DOHH2 (cell line): ENCODE results near the gene NSD2.
A peak's percentile ranks its signal among the peaks of the same experiment; 100 is the strongest.

Source experiments
- H3F3A ChIP-seq: fragments of 200-600 bp; sonication (generic), shearing (Covaris generic); 2 replicates; pipeline ENCODE4 v1.6.0; 2016; ENCODE audit warnings: antibody characterized with exemption, mild to moderate bottlenecking; ENCODE audit not compliant: control insufficient read depth, insufficient read depth
- H3K27ac ChIP-seq: fragments of 200-600 bp; sonication (generic); 2 replicates; pipeline ENCODE4 v1.5.1; 2014; ENCODE audit warnings: low read depth, mild to moderate bottlenecking, low read length, moderate library complexity
- H3K27me3 ChIP-seq: fragments of 200-600 bp; sonication (generic); 2 replicates; pipeline ENCODE4 v1.6.1; 2014; ENCODE audit warnings: mild to moderate bottlenecking, low read length, mixed read lengths; ENCODE audit not compliant: control insufficient read depth
- H3K36me3 ChIP-seq: fragments of 200-600 bp; sonication (generic); 2 replicates; pipeline ENCODE4 v1.6.1; 2014; ENCODE audit warnings: mild to moderate bottlenecking, low read length, moderate library complexity, mixed read lengths; ENCODE audit not compliant: control insufficient read depth
- H3K4me1 ChIP-seq: fragments of 200-600 bp; sonication (generic); 2 replicates; pipeline ENCODE4 v1.6.1; 2014; ENCODE audit warnings: mild to moderate bottlenecking, low read length, mixed read lengths; ENCODE audit not compliant: control insufficient read depth
- H3K4me2 ChIP-seq: fragments of 200-600 bp; sonication (generic); 2 replicates; pipeline ENCODE4 v1.6.0; 2014; ENCODE audit warnings: mild to moderate bottlenecking, low read length, moderate library complexity
- H3K4me3 ChIP-seq: fragments of 200-600 bp; sonication (generic); 2 replicates; pipeline ENCODE4 v1.5.1; 2014; ENCODE audit warnings: mild to moderate bottlenecking, low read length, mixed read lengths
- H3K79me2 ChIP-seq: fragments of 200-600 bp; sonication (generic); 2 replicates; pipeline ENCODE4 v1.6.1; 2014; ENCODE audit warnings: mild to moderate bottlenecking, low read length, mixed read lengths; ENCODE audit not compliant: control insufficient read depth
- H3K9me2 ChIP-seq: fragments of 200-600 bp; sonication (generic); replicated peaks from 2 replicates; pipeline ENCODE4 v1.6.1; 2014; ENCODE audit warnings: mild to moderate bottlenecking, low read length, mixed read lengths; ENCODE audit not compliant: control insufficient read depth
- H3K9me3 ChIP-seq: fragments of 200-600 bp; sonication (generic); 2 replicates; pipeline ENCODE4 v1.6.1; 2014; ENCODE audit warnings: antibody characterized with exemption, low read length, mixed read lengths; ENCODE audit not compliant: control insufficient read depth, insufficient read depth
- H4K20me1 ChIP-seq: fragments of 200-600 bp; sonication (generic); 2 replicates; pipeline ENCODE4 v1.6.0; 2014; ENCODE audit warnings: low read depth, mild to moderate bottlenecking, antibody characterized with exemption, low read length, moderate library complexity; ENCODE audit not compliant: control insufficient read depth, insufficient read depth
- EZH2phosphoT487 ChIP-seq: fragments of 200-600 bp; sonication (generic); IDR thresholded peaks from 2 replicates; pipeline ENCODE4 v1.6.1; 2017; ENCODE audit warnings: borderline replicate concordance, mild to moderate bottlenecking, antibody characterized with exemption, low read length, moderate library complexity, mixed read lengths
- TF ChIP-seq, protein P1 (sequence below): fragments of 200-600 bp; sonication (generic); IDR thresholded peaks from one replicate; pipeline ENCODE4 v1.5.1; 2014; ENCODE audit warnings: antibody characterized with exemption, mild to moderate bottlenecking, low read depth, low read length; ENCODE audit not compliant: poor library complexity, severe bottlenecking

Gene NSD2

DNA sequence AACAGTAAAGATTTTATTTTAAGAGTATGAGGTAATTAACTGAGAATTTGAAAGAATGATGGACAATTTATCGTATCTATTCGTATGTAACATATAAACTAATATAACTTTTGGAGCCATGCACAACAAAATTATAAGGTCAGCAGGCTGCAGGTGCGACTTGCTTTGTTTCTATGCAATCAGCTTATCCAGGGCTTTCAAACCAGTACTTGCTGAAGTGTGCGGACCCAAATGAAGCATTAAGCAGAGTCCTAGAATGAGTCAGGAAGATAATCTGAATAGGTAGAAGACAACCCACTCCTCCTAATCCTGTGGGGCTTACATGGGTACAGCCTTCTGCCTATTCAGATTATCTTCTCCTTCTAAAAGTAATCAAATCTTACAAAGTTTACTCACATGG is 2.1 kb downstream of the NSD2 start:
- Histone ChIP-seq H3K4me1 (peaks cover 46% of the 10 kb centered on the region), H3K4me3 (peak overlapping the region; percentile 96), H3K4me2 (peak overlapping the region; percentile 94), H3K36me3 (peaks cover 46% of the 10 kb centered on the region), H3K27ac (peak overlapping the region; percentile 61), H3K9me3 (no peaks in the 10 kb centered on the region), H4K20me1 (peaks cover 31% of the 10 kb centered on the region; the same call in 1 of the 2 replicates), H3K9me2 (no peaks in the 10 kb centered on the region), H3K79me2 (peaks cover 75% of the 10 kb centered on the region), H3K27me3 (no peaks in the 10 kb centered on the region), H3F3A (0 out of 2 replicates have a peak, but pooled peaks cover 4% of the 10 kb centered on the region)
- TF ChIP-seq, protein P1, sequence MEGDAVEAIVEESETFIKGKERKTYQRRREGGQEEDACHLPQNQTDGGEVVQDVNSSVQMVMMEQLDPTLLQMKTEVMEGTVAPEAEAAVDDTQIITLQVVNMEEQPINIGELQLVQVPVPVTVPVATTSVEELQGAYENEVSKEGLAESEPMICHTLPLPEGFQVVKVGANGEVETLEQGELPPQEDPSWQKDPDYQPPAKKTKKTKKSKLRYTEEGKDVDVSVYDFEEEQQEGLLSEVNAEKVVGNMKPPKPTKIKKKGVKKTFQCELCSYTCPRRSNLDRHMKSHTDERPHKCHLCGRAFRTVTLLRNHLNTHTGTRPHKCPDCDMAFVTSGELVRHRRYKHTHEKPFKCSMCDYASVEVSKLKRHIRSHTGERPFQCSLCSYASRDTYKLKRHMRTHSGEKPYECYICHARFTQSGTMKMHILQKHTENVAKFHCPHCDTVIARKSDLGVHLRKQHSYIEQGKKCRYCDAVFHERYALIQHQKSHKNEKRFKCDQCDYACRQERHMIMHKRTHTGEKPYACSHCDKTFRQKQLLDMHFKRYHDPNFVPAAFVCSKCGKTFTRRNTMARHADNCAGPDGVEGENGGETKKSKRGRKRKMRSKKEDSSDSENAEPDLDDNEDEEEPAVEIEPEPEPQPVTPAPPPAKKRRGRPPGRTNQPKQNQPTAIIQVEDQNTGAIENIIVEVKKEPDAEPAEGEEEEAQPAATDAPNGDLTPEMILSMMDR, result no peak
- TF ChIP-seq EZH2phosphoT487, result no peak

DNA sequence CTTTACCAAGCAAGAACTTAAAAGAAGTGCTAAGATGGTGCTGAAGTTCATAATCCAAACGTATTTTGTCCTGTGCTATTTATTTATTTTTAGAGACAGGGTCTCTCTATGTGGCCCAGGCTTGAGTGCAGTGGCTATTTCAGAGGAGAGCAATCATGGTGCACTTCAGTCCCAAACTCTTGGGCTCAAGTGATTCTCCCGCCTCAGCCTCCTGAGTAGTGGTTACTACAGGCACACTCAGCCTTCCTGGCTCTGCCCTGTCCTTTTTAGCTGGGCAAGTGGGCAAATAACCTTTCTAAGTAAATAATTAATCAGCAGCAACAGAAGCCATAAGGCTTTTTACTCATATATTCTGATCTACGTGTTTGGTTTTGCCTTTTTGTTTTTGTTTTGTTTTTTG is 2.6 kb downstream of the NSD2 start:
- H3K79me2 ChIP-seq, result peaks cover 80% of the 10 kb centered on the region
- peaks cover 51% of the 10 kb centered on the region for H3K4me1 ChIP-seq
- H3K9me3 ChIP-seq, result no peaks in the 10 kb centered on the region
- H3K4me2 ChIP-seq, result peak overlapping the region; percentile 94
- H4K20me1 ChIP-seq, result peaks cover 35% of the 10 kb centered on the region
- no peaks in the 10 kb centered on the region for H3K9me2 ChIP-seq
- peak overlapping the region; percentile 96 for H3K4me3 ChIP-seq
- 0 out of 2 replicates have a peak, but pooled peaks cover 4% of the 10 kb centered on the region for H3F3A ChIP-seq
- peaks cover 51% of the 10 kb centered on the region for H3K36me3 ChIP-seq
- H3K27me3 ChIP-seq, result no peaks in the 10 kb centered on the region
- no peak for TF ChIP-seq EZH2phosphoT487
- TF ChIP-seq, protein P1, result no peak
- no peak overlapping the region for H3K27ac ChIP-seq

DNA sequence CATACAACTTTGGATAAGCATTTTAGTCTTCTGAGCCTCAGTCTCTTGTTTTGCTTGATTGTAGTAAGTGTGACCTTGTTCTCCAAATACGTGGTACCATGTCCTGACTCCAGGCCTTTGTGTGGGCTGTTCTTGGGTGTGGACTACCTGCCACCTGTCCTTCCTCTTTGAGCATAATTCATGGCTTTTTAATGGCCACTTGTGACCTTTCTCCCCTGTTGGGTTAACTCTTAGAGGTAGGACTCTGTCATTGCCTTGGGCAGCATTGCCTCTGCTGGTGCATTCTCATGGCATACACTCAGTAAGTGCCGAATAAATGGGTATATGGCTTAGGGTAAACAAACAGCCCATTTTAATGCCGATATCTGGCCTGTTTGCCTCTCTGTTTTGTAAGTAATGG is 3.0 kb downstream of the NSD2 start:
- Histone ChIP-seq H3K9me3 (no peaks in the 10 kb centered on the region), H3F3A (0 out of 2 replicates have a peak, but pooled peaks cover 4% of the 10 kb centered on the region), H3K4me2 (peak overlapping the region; percentile 94), H3K27me3 (no peaks in the 10 kb centered on the region), H3K4me3 (peak overlapping the region; percentile 96), H3K4me1 (peaks cover 52% of the 10 kb centered on the region), H3K79me2 (peaks cover 83% of the 10 kb centered on the region), H3K9me2 (no peaks in the 10 kb centered on the region), H3K36me3 (peaks cover 53% of the 10 kb centered on the region), H3K27ac (no peak overlapping the region), H4K20me1 (peaks cover 35% of the 10 kb centered on the region)
- TF ChIP-seq, protein P1, result no peak
- TF ChIP-seq EZH2phosphoT487, result no peak

DNA sequence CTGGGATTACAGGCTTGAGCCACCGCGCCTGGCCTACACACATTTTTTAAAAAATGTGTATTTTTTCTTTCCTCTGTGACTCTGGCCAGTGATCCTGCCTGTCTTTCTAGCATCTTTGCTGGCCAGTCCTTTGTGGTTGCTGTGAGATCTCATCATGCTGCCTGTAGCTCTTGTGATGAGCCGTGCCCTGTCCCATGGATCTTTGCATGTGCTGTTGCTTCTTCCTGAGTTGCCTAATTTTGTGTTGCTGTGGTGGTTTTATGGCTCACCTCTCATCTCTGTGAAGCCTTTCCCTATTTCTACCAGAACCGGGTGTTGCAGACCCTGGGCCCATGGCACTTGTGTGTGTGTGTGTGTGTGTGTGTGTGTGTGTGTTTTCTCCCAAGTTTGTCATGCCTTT is 8.3 kb downstream of the NSD2 start:
- H3K36me3 ChIP-seq, result peaks cover 54% of the 10 kb centered on the region
- no peaks in the 10 kb centered on the region for H3K9me3 ChIP-seq
- H3K27ac ChIP-seq, result no peak overlapping the region
- no peaks in the 10 kb centered on the region for H3K9me2 ChIP-seq
- peaks cover 99% of the 10 kb centered on the region for H3K79me2 ChIP-seq
- H3K4me3 ChIP-seq, result no peak overlapping the region
- no peak overlapping the region for H3K4me2 ChIP-seq
- H4K20me1 ChIP-seq, result peaks cover 48% of the 10 kb centered on the region
- no peaks in the 10 kb centered on the region for H3K27me3 ChIP-seq
- H3K4me1 ChIP-seq, result peaks cover 35% of the 10 kb centered on the region
- no peaks in the 10 kb centered on the region for H3F3A ChIP-seq
- no peak for TF ChIP-seq EZH2phosphoT487
- TF ChIP-seq, protein P1, result no peak
